Measurements from ENCODE around the gene CYP19A1. TPM values are rescaled to one million over a fixed set of nuclear protein-coding genes. Genes with fewer than 3 reads are reported as not detected.

Gene CYP19A1
- total RNA-seq, 1 experiment from 2014 or later = 0.94 TPM

DNA sequence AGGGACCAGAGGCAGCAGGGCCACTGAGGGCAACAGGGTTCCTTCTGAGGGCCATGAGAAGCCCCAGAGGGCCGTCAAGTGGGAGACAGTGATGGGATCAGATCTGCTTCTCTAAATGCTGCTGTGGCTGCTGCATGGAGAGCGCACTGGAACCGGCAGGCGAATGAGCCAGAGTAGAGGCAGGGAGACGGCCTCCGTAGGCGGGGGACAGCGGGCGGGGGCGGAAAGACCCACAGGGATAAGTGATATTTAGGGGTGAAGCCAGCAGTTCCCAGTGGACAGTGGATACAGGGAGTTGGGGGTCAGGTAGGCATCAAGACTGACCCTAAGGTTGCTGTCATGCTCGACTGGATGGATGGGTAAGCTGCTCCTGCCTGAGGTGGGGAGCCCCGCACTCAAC, 48.1 kb upstream of the CYP19A1 start:
- no peak overlapping the region for H3K27ac ChIP-seq
- ChIA-PET POLR2A (ENCODE audit: unreplicated experiment) (no interaction called here), CTCF (no interaction called here)
- DNase-seq = no peak
- H4K20me1 ChIP-seq (ENCODE audit: insufficient read depth) = no peaks in the 10 kb centered on the region
- no peaks in the 10 kb centered on the region for H3K79me2 ChIP-seq (ENCODE audit: low read depth)
- H3K4me1 ChIP-seq (replicated peaks; ENCODE audit: insufficient read depth) = no peaks in the 10 kb centered on the region
- TF ChIP-seq, protein P1, sequence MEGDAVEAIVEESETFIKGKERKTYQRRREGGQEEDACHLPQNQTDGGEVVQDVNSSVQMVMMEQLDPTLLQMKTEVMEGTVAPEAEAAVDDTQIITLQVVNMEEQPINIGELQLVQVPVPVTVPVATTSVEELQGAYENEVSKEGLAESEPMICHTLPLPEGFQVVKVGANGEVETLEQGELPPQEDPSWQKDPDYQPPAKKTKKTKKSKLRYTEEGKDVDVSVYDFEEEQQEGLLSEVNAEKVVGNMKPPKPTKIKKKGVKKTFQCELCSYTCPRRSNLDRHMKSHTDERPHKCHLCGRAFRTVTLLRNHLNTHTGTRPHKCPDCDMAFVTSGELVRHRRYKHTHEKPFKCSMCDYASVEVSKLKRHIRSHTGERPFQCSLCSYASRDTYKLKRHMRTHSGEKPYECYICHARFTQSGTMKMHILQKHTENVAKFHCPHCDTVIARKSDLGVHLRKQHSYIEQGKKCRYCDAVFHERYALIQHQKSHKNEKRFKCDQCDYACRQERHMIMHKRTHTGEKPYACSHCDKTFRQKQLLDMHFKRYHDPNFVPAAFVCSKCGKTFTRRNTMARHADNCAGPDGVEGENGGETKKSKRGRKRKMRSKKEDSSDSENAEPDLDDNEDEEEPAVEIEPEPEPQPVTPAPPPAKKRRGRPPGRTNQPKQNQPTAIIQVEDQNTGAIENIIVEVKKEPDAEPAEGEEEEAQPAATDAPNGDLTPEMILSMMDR (conservative IDR thresholded peaks at IDR 0.05) = no peak
- no peak for TF ChIP-seq EZH2 (IDR thresholded peaks at IDR 0.05; ENCODE audit: low read depth)
- no peaks in the 10 kb centered on the region for H3K36me3 ChIP-seq (ENCODE audit: low read depth)
- H3K9me3 ChIP-seq (ENCODE audit: insufficient read depth, low read depth) = no peaks in the 10 kb centered on the region
- no peak overlapping the region for H2AFZ ChIP-seq
- no peak overlapping the region for H3K4me3 ChIP-seq
- H3K4me2 ChIP-seq = no peak overlapping the region
- intact Hi-C loops (cut with micrococcal nuclease; ENCODE audit: unreplicated experiment) = no loop called here
- BruUV-seq (replicated peaks) = no TSS peak
- no peaks in the 10 kb centered on the region; the same call in 1 of the 2 replicates for H3K27me3 ChIP-seq (ENCODE audit: insufficient read depth, low read depth)
- H3K9me2 ChIP-seq (ENCODE audit: insufficient read depth) = no peaks in the 10 kb centered on the region
- H3F3A ChIP-seq (ENCODE audit: insufficient read depth, low read depth) = no peaks in the 10 kb centered on the region

DNA sequence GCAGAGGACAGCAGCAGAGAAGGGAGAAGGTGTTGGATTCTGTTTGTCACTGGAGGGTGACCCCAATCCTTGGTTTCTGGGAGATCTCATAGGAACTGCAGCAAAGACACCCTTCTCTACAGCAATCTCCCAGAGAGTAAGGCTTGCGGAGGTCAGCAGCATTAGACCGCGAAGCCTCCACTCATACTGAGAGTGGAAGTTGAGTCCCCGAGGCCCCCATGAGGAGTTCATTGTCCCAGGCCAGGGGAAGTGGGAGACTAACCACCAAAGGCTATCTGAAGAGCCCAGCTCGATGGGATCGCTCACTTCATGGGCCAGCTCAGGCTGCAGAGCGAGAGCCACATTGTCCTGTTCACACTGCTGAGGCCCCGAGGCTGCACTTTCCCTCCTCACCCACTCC, 47.6 kb upstream of the CYP19A1 start:
- ChIA-PET CTCF (no interaction called here), POLR2A (ENCODE audit: unreplicated experiment) (no interaction called here)
- DNase-seq = no peak
- H3K9me3 ChIP-seq (ENCODE audit: insufficient read depth, low read depth) = no peaks in the 10 kb centered on the region
- TF ChIP-seq, protein P1 (conservative IDR thresholded peaks at IDR 0.05) = no peak
- TF ChIP-seq EZH2 (IDR thresholded peaks at IDR 0.05; ENCODE audit: low read depth) = no peak
- no peaks in the 10 kb centered on the region for H3K9me2 ChIP-seq (ENCODE audit: insufficient read depth)
- no peak overlapping the region for H3K27ac ChIP-seq
- no peak overlapping the region for H3K4me2 ChIP-seq
- no peaks in the 10 kb centered on the region for H3F3A ChIP-seq (ENCODE audit: insufficient read depth, low read depth)
- intact Hi-C loops (cut with micrococcal nuclease; ENCODE audit: unreplicated experiment) = no loop called here
- no peak overlapping the region for H2AFZ ChIP-seq
- H3K4me1 ChIP-seq (replicated peaks; ENCODE audit: insufficient read depth) = no peaks in the 10 kb centered on the region
- no peaks in the 10 kb centered on the region for H4K20me1 ChIP-seq (ENCODE audit: insufficient read depth)
- no peak overlapping the region for H3K4me3 ChIP-seq
- no peaks in the 10 kb centered on the region for H3K36me3 ChIP-seq (ENCODE audit: low read depth)
- no peaks in the 10 kb centered on the region; the same call in 1 of the 2 replicates for H3K27me3 ChIP-seq (ENCODE audit: insufficient read depth, low read depth)
- H3K79me2 ChIP-seq (ENCODE audit: low read depth) = no peaks in the 10 kb centered on the region
- BruUV-seq (replicated peaks) = no TSS peak

DNA sequence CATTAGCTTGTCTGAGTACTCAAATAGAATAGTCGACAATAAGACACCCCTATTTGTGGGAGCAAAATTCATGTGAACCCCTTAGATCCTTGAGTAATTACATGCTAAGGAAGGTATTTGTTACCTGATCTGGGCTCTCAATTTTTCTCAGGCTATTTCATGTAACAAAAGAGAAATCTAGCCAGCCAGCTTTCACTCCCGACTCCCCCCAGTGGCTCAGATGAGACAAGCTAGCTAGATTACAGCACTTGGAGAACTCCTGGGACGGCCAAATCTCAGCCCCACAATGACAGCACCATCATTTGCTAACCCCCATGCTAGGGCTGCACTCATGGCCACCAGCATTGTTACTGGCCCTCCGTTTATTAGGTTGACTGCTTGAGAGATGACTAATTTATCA, 44.4 kb upstream of the CYP19A1 start:
- peak in 1 of 2 experiments; percentile 37 for DNase-seq
- CTCF ChIA-PET = interaction anchor here (0.6 to 1.2 kb wide), 9 partner anchors 19 to 741 kb away, joined by 3 to 6 read pairs (median 4); no protein-coding TSS in a partner anchor
- no TSS peak for BruUV-seq (replicated peaks)
- intact Hi-C loops (cut with micrococcal nuclease; ENCODE audit: unreplicated experiment) = loop anchor here (2.0 kb wide), 1 partner anchor 116 kb away; no protein-coding TSS in a partner anchor
- TF ChIP-seq EZH2 (IDR thresholded peaks at IDR 0.05; ENCODE audit: low read depth) = no peak
- TF ChIP-seq, protein P1 (conservative IDR thresholded peaks at IDR 0.05) = peak; percentile 48; the same call in 1 of the 2 replicates
- no peaks in the 10 kb centered on the region for H3K4me1 ChIP-seq (replicated peaks; ENCODE audit: insufficient read depth)
- H3K4me3 ChIP-seq = no peak overlapping the region
- H2AFZ ChIP-seq = no peak overlapping the region
- H3K27ac ChIP-seq = no peak overlapping the region
- no peaks in the 10 kb centered on the region for H3F3A ChIP-seq (ENCODE audit: insufficient read depth, low read depth)
- no peaks in the 10 kb centered on the region for H4K20me1 ChIP-seq (ENCODE audit: insufficient read depth)
- no peaks in the 10 kb centered on the region for H3K9me2 ChIP-seq (ENCODE audit: insufficient read depth)
- POLR2A ChIA-PET (ENCODE audit: unreplicated experiment) = no interaction called here
- no peaks in the 10 kb centered on the region for H3K36me3 ChIP-seq (ENCODE audit: low read depth)
- H3K4me2 ChIP-seq = no peak overlapping the region
- no peaks in the 10 kb centered on the region for H3K79me2 ChIP-seq (ENCODE audit: low read depth)
- H3K9me3 ChIP-seq (ENCODE audit: insufficient read depth, low read depth) = no peaks in the 10 kb centered on the region
- H3K27me3 ChIP-seq (ENCODE audit: insufficient read depth, low read depth) = no peaks in the 10 kb centered on the region; the same call in 1 of the 2 replicates

All from PC-9 (cell line).